PC-3 (cell line): ENCODE results near the gene RC3H2. TPM values are rescaled to one million over a fixed set of nuclear protein-coding genes. Genes with fewer than 3 reads are reported as not detected.

ENCODE experiments used
- ATAC-seq: fragments of 200-7000 bp; cut with Tn5 transposase; 2 replicates; pipeline ENCODE4 v1.9.1; 2020; ENCODE audit warnings: mild to moderate bottlenecking, moderate library complexity
- BruUV-seq: library from RNA; stranded (reverse); fragments of 400-500 nt; replicated peaks from 2 replicates; lab custom pipeline; 2021; lab: Mats Ljungman, UMichigan
- CTCF ChIA-PET: fragments of 300-600 bp; sonication (Branson Sonifier 250); formaldehyde crosslinking; loops from one replicate; lab custom pipeline; 2022; ENCODE audit warnings: antibody characterized with exemption; lab: Charles Lee
- POLR2A ChIA-PET: fragments of 300-600 bp; sonication (Branson Sonifier 250); formaldehyde crosslinking; loops from one replicate; lab custom pipeline; 2022; ENCODE audit warnings: antibody characterized with exemption; ENCODE audit not compliant: unreplicated experiment; lab: Charles Lee
- DNase-seq: peaks from one replicate; pipeline ENCODE4 v3.0.0-alpha.2; 2015
- H2AFZ ChIP-seq: fragments of 300-600 bp; sonication (generic); 2 replicates; pipeline ENCODE4 v1.6.0; 2016; ENCODE audit warnings: antibody characterized with exemption, low read length
- H3F3A ChIP-seq: fragments of 300-600 bp; sonication (generic); one replicate; pipeline ENCODE4 v1.6.0; 2017; ENCODE audit warnings: antibody characterized with exemption, low read length, control low read depth, mild to moderate bottlenecking; ENCODE audit not compliant: unreplicated experiment
- H3K27ac ChIP-seq: fragments of 300-600 bp; sonication (generic); 2 replicates; pipeline ENCODE4 v1.5.1; 2016; ENCODE audit warnings: mild to moderate bottlenecking, low read length
- H3K27me3 ChIP-seq: fragments of 300-600 bp; sonication (generic); 2 replicates; pipeline ENCODE4 v1.6.1; 2016; ENCODE audit warnings: low read length, mixed read lengths
- H3K36me3 ChIP-seq: fragments of 300-600 bp; sonication (generic); 2 replicates; pipeline ENCODE4 v1.6.1; 2016; ENCODE audit warnings: low read depth, mixed run types, low read length, mixed read lengths
- H3K4me1 ChIP-seq: fragments of 300-600 bp; sonication (generic); 2 replicates; pipeline ENCODE4 v1.5.1; 2016; ENCODE audit warnings: low read length; ENCODE audit not compliant: insufficient read depth
- H3K4me2 ChIP-seq: fragments of 300-600 bp; sonication (generic); 2 replicates; pipeline ENCODE4 v1.6.0; 2016; ENCODE audit warnings: low read length
- H3K4me3 ChIP-seq: fragments of 300-600 bp; sonication (generic); 2 replicates; pipeline ENCODE4 v1.5.1; 2016; ENCODE audit warnings: mild to moderate bottlenecking, low read length, mixed read lengths
- H3K79me2 ChIP-seq: fragments of 300-600 bp; sonication (generic); 2 replicates; pipeline ENCODE4 v1.6.1; 2017; ENCODE audit warnings: low read length, mixed read lengths
- H3K9ac ChIP-seq: fragments of 300-600 bp; sonication (generic); 2 replicates; pipeline ENCODE4 v1.6.0; 2016; ENCODE audit warnings: mild to moderate bottlenecking, low read length
- H3K9me2 ChIP-seq: fragments of 300-600 bp; sonication (generic); replicated peaks from 2 replicates; pipeline ENCODE4 v1.6.1; 2016; ENCODE audit warnings: mixed run types, low read length, mixed read lengths
- H3K9me3 ChIP-seq: fragments of 300-600 bp; sonication (generic); 2 replicates; pipeline ENCODE4 v1.6.1; 2016; ENCODE audit warnings: low read length, mixed read lengths
- H4K20me1 ChIP-seq: fragments of 300-600 bp; sonication (generic); 2 replicates; pipeline ENCODE4 v1.6.1; 2016; ENCODE audit warnings: low read length, mixed read lengths
- CTCF ChIP-seq: fragments of 300-600 bp; sonication (generic); conservative IDR thresholded peaks from 2 replicates; pipeline ENCODE4 v1.5.1; 2017; ENCODE audit warnings: antibody characterized with exemption, low read depth, mild to moderate bottlenecking, low read length
- EZH2 ChIP-seq: fragments of 300-600 bp; sonication (generic); IDR thresholded peaks from one replicate; pipeline ENCODE4 v1.6.1; 2017; ENCODE audit warnings: antibody characterized with exemption, mild to moderate bottlenecking, low read length; ENCODE audit not compliant: unreplicated experiment
- EZH2phosphoT487 ChIP-seq: fragments of 300-600 bp; sonication (generic); IDR thresholded peaks from 2 replicates; pipeline ENCODE4 v1.6.1; 2018; ENCODE audit warnings: mild to moderate bottlenecking, antibody characterized with exemption, low read length, borderline replicate concordance
- intact Hi-C: fragments of 100-400 bp; cut with micrococcal nuclease; formaldehyde crosslinking; loops from 2 replicates; pipeline ENCODE4 v1.9.0; 2023
- total RNA-seq: library from RNA; depleted of rRNA; stranded (reverse); fragments of >200 nt; gene quantifications from 2 replicates; pipeline ENCODE4 v1.2.3, GENCODE V29; 2014

The RC3H2 gene
- total RNA-seq, 1 experiment from 2014 or later = 23.0 TPM

GRCh38 chr9:122816163-122816867 is 88.8 kb downstream of the RC3H2 start:
- no peak overlapping the region for H3K4me2 ChIP-seq
- TF ChIP-seq EZH2phosphoT487 (no peak), EZH2 (no peak), CTCF (no peak)
- no peaks in the 10 kb centered on the region for H3K9me3 ChIP-seq
- H3K79me2 ChIP-seq = no peaks in the 10 kb centered on the region
- H3K36me3 ChIP-seq = no peaks in the 10 kb centered on the region
- intact Hi-C loops = no loop called here
- DNase-seq (no peak), ATAC-seq (no peak)
- H3K27ac ChIP-seq = no peak overlapping the region
- 0 out of 2 replicates have a peak, but pooled peaks cover 10% of the 10 kb centered on the region for H4K20me1 ChIP-seq
- BruUV-seq = no TSS peak
- no peak overlapping the region for H3K9ac ChIP-seq
- H3F3A ChIP-seq = no peaks in the 10 kb centered on the region
- ChIA-PET CTCF (no interaction called here), POLR2A (no interaction called here)
- H3K9me2 ChIP-seq = no peaks in the 10 kb centered on the region
- H2AFZ ChIP-seq = no peak overlapping the region
- H3K4me3 ChIP-seq = no peak overlapping the region
- H3K27me3 ChIP-seq = no peaks in the 10 kb centered on the region
- H3K4me1 ChIP-seq = peaks cover 16% of the 10 kb centered on the region

DNA sequence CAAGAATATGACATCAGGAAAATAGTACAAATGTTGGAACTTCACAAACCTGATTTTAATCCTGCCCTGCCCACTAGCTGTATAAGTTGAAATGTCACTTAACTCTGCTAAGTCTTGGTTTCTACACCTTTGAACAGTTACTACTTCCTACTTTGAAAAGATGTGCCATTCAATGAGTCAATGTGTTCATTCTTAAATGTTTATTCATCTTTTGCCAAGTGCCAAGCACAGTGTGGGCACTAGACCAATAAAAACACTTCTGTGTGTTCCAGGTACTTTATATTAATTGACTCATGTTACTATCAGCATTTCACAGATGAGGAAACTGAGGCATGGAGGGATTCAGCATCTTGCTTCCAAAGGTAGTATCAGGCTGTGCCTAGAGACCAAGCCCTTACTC is 89.6 kb downstream of the RC3H2 start:
- intact Hi-C loops = no loop called here
- TF ChIP-seq EZH2 = no peak
- no peak for TF ChIP-seq CTCF
- no peak for TF ChIP-seq EZH2phosphoT487
- DNase-seq = no peak
- BruUV-seq = no TSS peak
- Histone ChIP-seq H3K27ac (no peak overlapping the region), H3K27me3 (no peaks in the 10 kb centered on the region), H3K4me2 (no peak overlapping the region), H4K20me1 (0 out of 2 replicates have a peak, but pooled peaks cover 10% of the 10 kb centered on the region), H2AFZ (no peak overlapping the region), H3K4me1 (peaks cover 15% of the 10 kb centered on the region), H3K36me3 (no peaks in the 10 kb centered on the region), H3K9me2 (no peaks in the 10 kb centered on the region), H3K79me2 (no peaks in the 10 kb centered on the region), H3F3A (no peaks in the 10 kb centered on the region), H3K9ac (no peak overlapping the region), H3K4me3 (no peak overlapping the region), H3K9me3 (no peaks in the 10 kb centered on the region)
- ChIA-PET CTCF (no interaction called here), POLR2A (no interaction called here)
- no peak for ATAC-seq

- Histone ChIP-seq H3K79me2 (no peaks in the 10 kb centered on the region), H3K9me2 (no peaks in the 10 kb centered on the region), H3K4me3 (no peak overlapping the region), H4K20me1 (0 out of 2 replicates have a peak, but pooled peaks cover 4% of the 10 kb centered on the region), H2AFZ (no peak overlapping the region), H3K27me3 (no peaks in the 10 kb centered on the region), H3K4me2 (no peak overlapping the region), H3K9me3 (no peaks in the 10 kb centered on the region), H3K27ac (no peak overlapping the region), H3F3A (no peaks in the 10 kb centered on the region), H3K36me3 (no peaks in the 10 kb centered on the region), H3K9ac (no peak overlapping the region), H3K4me1 (peaks cover 12% of the 10 kb centered on the region)
- no peak for ATAC-seq
- intact Hi-C loops = no loop called here
- ChIA-PET CTCF (no interaction called here), POLR2A (no interaction called here)
- no TSS peak for BruUV-seq
- DNase-seq = no peak
- no peak for TF ChIP-seq EZH2
- TF ChIP-seq CTCF = no peak
- no peak for TF ChIP-seq EZH2phosphoT487
These were observed 90.6 kb downstream of the RC3H2 start for GRCh38 chr9:122814545-122814944.
